Duodenal mucosa (tissue), 2 donors: ENCODE data around the gene SERBP1.

Source experiments
- H3K27ac ChIP-seq: one replicate; pipeline ENCODE4 v1.7.0; 2013; ENCODE audit warnings: low read depth, low read length
- H3K27me3 ChIP-seq, 2 donors: one replicate each; pipeline ENCODE4 v1.7.0; 2013; ENCODE audit warnings: low read length in 2 of 2, control low read depth in 1 of 2; ENCODE audit not compliant: insufficient read depth in 2 of 2, control insufficient read depth in 1 of 2
- H3K36me3 ChIP-seq, 2 donors: one replicate each; pipeline ENCODE4 v1.7.0; 2013; ENCODE audit warnings: low read length in 2 of 2, control low read depth in 1 of 2; ENCODE audit not compliant: insufficient read depth in 2 of 2, control insufficient read depth in 1 of 2
- H3K4me1 ChIP-seq, 2 donors: one replicate each; pipeline ENCODE4 v1.7.0; 2013; ENCODE audit warnings: low read length in 2 of 2, control low read depth in 1 of 2; ENCODE audit not compliant: insufficient read depth in 2 of 2, control insufficient read depth in 1 of 2
- H3K4me3 ChIP-seq, 2 donors: one replicate each; pipeline ENCODE4 v1.7.0; 2013; ENCODE audit warnings: low read length in 2 of 2, low read depth in 1 of 2
- H3K9ac ChIP-seq, 2 donors: one replicate each; pipeline ENCODE4 v1.7.0; 2013; ENCODE audit warnings: low read length in 2 of 2, low read depth in 1 of 2
- H3K9me3 ChIP-seq, 2 donors: one replicate each; pipeline ENCODE4 v1.7.0; 2013; ENCODE audit warnings: low read length in 2 of 2, control low read depth in 1 of 2; ENCODE audit not compliant: control insufficient read depth in 1 of 2

Gene SERBP1

GRCh38 chr1:67371043-67371442 lies 59.2 kb downstream of the SERBP1 start:
- no peaks in the 10 kb centered on the region for H3K9me3 ChIP-seq
- H3K4me1 ChIP-seq, result no peaks in the 10 kb centered on the region
- H3K27ac ChIP-seq, result no peak overlapping the region
- H3K4me3 ChIP-seq, result no peak overlapping the region
- H3K9ac ChIP-seq, result no peak overlapping the region
- H3K27me3 ChIP-seq, result no peaks in the 10 kb centered on the region
- H3K36me3 ChIP-seq, result no peaks in the 10 kb centered on the region

GRCh38 chr1:67368046-67368514 lies 62.1 kb downstream of the SERBP1 start:
- Histone ChIP-seq H3K36me3 (no peaks in the 10 kb centered on the region), H3K27me3 (no peaks in the 10 kb centered on the region), H3K9me3 (no peaks in the 10 kb centered on the region), H3K4me1 (no peaks in the 10 kb centered on the region), H3K27ac (no peak overlapping the region), H3K9ac (no peak overlapping the region), H3K4me3 (no peak overlapping the region)

GRCh38 chr1:67367370-67368045 lies 62.7 kb downstream of the SERBP1 start:
- Histone ChIP-seq H3K27me3 (no peaks in the 10 kb centered on the region), H3K9ac (no peak overlapping the region), H3K36me3 (no peaks in the 10 kb centered on the region), H3K4me1 (no peaks in the 10 kb centered on the region), H3K4me3 (no peak overlapping the region), H3K27ac (no peak overlapping the region), H3K9me3 (no peaks in the 10 kb centered on the region)

GRCh38 chr1:67361641-67362040 lies 68.6 kb downstream of the SERBP1 start:
- no peaks in the 10 kb centered on the region for H3K9me3 ChIP-seq
- no peak overlapping the region for H3K9ac ChIP-seq
- H3K36me3 ChIP-seq, result no peaks in the 10 kb centered on the region
- no peaks in the 10 kb centered on the region for H3K4me1 ChIP-seq
- no peak overlapping the region for H3K4me3 ChIP-seq
- no peaks in the 10 kb centered on the region for H3K27me3 ChIP-seq
- no peak overlapping the region for H3K27ac ChIP-seq

- H3K4me1 ChIP-seq, result no peaks in the 10 kb centered on the region
- H3K9me3 ChIP-seq, result no peaks in the 10 kb centered on the region
- no peak overlapping the region for H3K9ac ChIP-seq
- H3K36me3 ChIP-seq, result no peaks in the 10 kb centered on the region
- H3K27me3 ChIP-seq, result no peaks in the 10 kb centered on the region
- H3K27ac ChIP-seq, result no peak overlapping the region
- no peak overlapping the region for H3K4me3 ChIP-seq
Observed at GRCh38 chr1:67359592-67359991, 70.6 kb downstream of the SERBP1 start.
